ENCODE results near the gene NYNRIN.

DNA sequence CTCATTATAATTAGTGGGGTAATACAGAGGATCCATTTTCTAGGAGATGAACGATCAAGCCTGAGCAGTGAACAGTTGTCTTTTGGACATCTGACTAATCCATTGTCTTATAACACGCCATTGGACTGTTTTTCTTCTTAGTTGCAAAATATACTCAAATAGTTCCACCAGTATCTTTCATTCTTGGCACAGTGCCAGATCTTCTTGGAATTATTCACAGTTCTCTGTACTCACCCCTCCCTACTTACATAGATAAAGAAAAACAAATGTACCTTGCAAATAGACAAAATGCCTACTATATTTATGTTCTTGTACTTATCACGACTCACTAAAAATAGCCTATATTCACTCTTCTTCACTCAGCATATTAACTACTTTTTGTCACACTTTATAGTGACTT is 26.9 kb downstream of the NYNRIN start:
- TF ChIP-seq, protein P1, sequence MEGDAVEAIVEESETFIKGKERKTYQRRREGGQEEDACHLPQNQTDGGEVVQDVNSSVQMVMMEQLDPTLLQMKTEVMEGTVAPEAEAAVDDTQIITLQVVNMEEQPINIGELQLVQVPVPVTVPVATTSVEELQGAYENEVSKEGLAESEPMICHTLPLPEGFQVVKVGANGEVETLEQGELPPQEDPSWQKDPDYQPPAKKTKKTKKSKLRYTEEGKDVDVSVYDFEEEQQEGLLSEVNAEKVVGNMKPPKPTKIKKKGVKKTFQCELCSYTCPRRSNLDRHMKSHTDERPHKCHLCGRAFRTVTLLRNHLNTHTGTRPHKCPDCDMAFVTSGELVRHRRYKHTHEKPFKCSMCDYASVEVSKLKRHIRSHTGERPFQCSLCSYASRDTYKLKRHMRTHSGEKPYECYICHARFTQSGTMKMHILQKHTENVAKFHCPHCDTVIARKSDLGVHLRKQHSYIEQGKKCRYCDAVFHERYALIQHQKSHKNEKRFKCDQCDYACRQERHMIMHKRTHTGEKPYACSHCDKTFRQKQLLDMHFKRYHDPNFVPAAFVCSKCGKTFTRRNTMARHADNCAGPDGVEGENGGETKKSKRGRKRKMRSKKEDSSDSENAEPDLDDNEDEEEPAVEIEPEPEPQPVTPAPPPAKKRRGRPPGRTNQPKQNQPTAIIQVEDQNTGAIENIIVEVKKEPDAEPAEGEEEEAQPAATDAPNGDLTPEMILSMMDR (IDR thresholded peaks at IDR 0.05): no peak
- TF ChIP-seq EP300 (IDR thresholded peaks at IDR 0.05) (no peak), POLR2A (IDR thresholded peaks at IDR 0.05) (no peak)

Data from ovary (tissue), 3 donors.